ENCODE measurements around the gene FTCDNL1. TPM values are rescaled to one million over a fixed set of nuclear protein-coding genes. Genes with fewer than 3 reads are reported as not detected.

Gene FTCDNL1
- total RNA-seq, 1 donor from 2014 or later: 0.45 TPM

GRCh38 chr2:199784512-199784911 is 66.5 kb downstream of the FTCDNL1 start:
- H3K9me3 Mint-ChIP-seq (ENCODE audit: unreplicated experiment): peaks cover 5% of the 10 kb centered on the region
- no peaks in the 10 kb centered on the region for H3K4me1 ChIP-seq (ENCODE audit: insufficient read depth, low read length)
- DNase-seq (ENCODE audit: low read depth) (no peak), FAIRE-seq (no peak)
- H3K4me3 Mint-ChIP-seq (ENCODE audit: unreplicated experiment): no peak overlapping the region
- no peak for TF ChIP-seq EZH2 (IDR thresholded peaks at IDR 0.05; ENCODE audit: insufficient read depth, low read length)
- no peak for TF ChIP-seq CTCF (IDR thresholded peaks at IDR 0.05; ENCODE audit: insufficient read depth, low read depth, low read length)
- H3K4me2 ChIP-seq (ENCODE audit: low read length): no peak overlapping the region
- H3K36me3 ChIP-seq (ENCODE audit: insufficient read depth, low read length): no peaks in the 10 kb centered on the region
- no peak overlapping the region for H3K27ac ChIP-seq (ENCODE audit: low read depth, low read length)
- H2AFZ ChIP-seq (ENCODE audit: low read depth, low read length): no peak overlapping the region
- no peaks in the 10 kb centered on the region for H3K27me3 Mint-ChIP-seq (ENCODE audit: low read depth, unreplicated experiment)
- H3K4me3 ChIP-seq (ENCODE audit: insufficient read depth, low read depth, low read length): no peak overlapping the region
- H3K27ac Mint-ChIP-seq (ENCODE audit: unreplicated experiment): no peak overlapping the region
- no peaks in the 10 kb centered on the region for H4K20me1 ChIP-seq (ENCODE audit: insufficient read depth, low read length)
- no peaks in the 10 kb centered on the region for H3K4me1 Mint-ChIP-seq (ENCODE audit: low read depth, unreplicated experiment)
- peaks cover 2% of the 10 kb centered on the region for H3K27me3 ChIP-seq (ENCODE audit: insufficient read depth, low read length)
- H3K36me3 Mint-ChIP-seq (ENCODE audit: low read depth, unreplicated experiment): no peaks in the 10 kb centered on the region
- H3K9me3 ChIP-seq (ENCODE audit: insufficient read depth, low read depth, low read length): no peaks in the 10 kb centered on the region
- no peak overlapping the region for H3K9ac ChIP-seq (ENCODE audit: low read length)
- no peaks in the 10 kb centered on the region for H3K79me2 ChIP-seq (ENCODE audit: insufficient read depth, low read length)

GRCh38 chr2:199779589-199779988 is 71.4 kb downstream of the FTCDNL1 start:
- no peaks in the 10 kb centered on the region for H4K20me1 ChIP-seq (ENCODE audit: insufficient read depth, low read length)
- Mint-ChIP-seq H3K9me3 (ENCODE audit: unreplicated experiment) (peaks cover 5% of the 10 kb centered on the region), H3K27me3 (ENCODE audit: low read depth, unreplicated experiment) (peaks cover 4% of the 10 kb centered on the region), H3K27ac (ENCODE audit: unreplicated experiment) (no peak overlapping the region), H3K4me1 (ENCODE audit: low read depth, unreplicated experiment) (peaks cover 5% of the 10 kb centered on the region), H3K36me3 (ENCODE audit: low read depth, unreplicated experiment) (no peaks in the 10 kb centered on the region), H3K4me3 (ENCODE audit: unreplicated experiment) (no peak overlapping the region)
- no peaks in the 10 kb centered on the region for H3K36me3 ChIP-seq (ENCODE audit: insufficient read depth, low read length)
- H3K9ac ChIP-seq (ENCODE audit: low read length): no peak overlapping the region
- H3K4me2 ChIP-seq (ENCODE audit: low read length): no peak overlapping the region
- no peak overlapping the region for H3K27ac ChIP-seq (ENCODE audit: low read depth, low read length)
- no peak overlapping the region for H3K4me3 ChIP-seq (ENCODE audit: insufficient read depth, low read depth, low read length)
- no peaks in the 10 kb centered on the region for H3K9me3 ChIP-seq (ENCODE audit: insufficient read depth, low read depth, low read length)
- DNase-seq (ENCODE audit: low read depth) (no peak), FAIRE-seq (no peak)
- no peaks in the 10 kb centered on the region for H3K27me3 ChIP-seq (ENCODE audit: insufficient read depth, low read length)
- TF ChIP-seq EZH2 (IDR thresholded peaks at IDR 0.05; ENCODE audit: insufficient read depth, low read length) (no peak), CTCF (IDR thresholded peaks at IDR 0.05; ENCODE audit: insufficient read depth, low read depth, low read length) (no peak)
- no peaks in the 10 kb centered on the region for H3K79me2 ChIP-seq (ENCODE audit: insufficient read depth, low read length)
- no peaks in the 10 kb centered on the region for H3K4me1 ChIP-seq (ENCODE audit: insufficient read depth, low read length)
- no peak overlapping the region for H2AFZ ChIP-seq (ENCODE audit: low read depth, low read length)

GRCh38 chr2:199778655-199779054 is 72.3 kb downstream of the FTCDNL1 start:
- Histone ChIP-seq H3K27me3 (ENCODE audit: insufficient read depth, low read length) (no peaks in the 10 kb centered on the region), H3K79me2 (ENCODE audit: insufficient read depth, low read length) (no peaks in the 10 kb centered on the region), H3K4me1 (ENCODE audit: insufficient read depth, low read length) (no peaks in the 10 kb centered on the region), H2AFZ (ENCODE audit: low read depth, low read length) (no peak overlapping the region), H3K4me2 (ENCODE audit: low read length) (no peak overlapping the region), H4K20me1 (ENCODE audit: insufficient read depth, low read length) (no peaks in the 10 kb centered on the region), H3K36me3 (ENCODE audit: insufficient read depth, low read length) (no peaks in the 10 kb centered on the region), H3K9ac (ENCODE audit: low read length) (no peak overlapping the region), H3K27ac (ENCODE audit: low read depth, low read length) (no peak overlapping the region), H3K9me3 (ENCODE audit: insufficient read depth, low read depth, low read length) (no peaks in the 10 kb centered on the region), H3K4me3 (ENCODE audit: insufficient read depth, low read depth, low read length) (no peak overlapping the region)
- Mint-ChIP-seq H3K27ac (ENCODE audit: unreplicated experiment) (no peak overlapping the region), H3K36me3 (ENCODE audit: low read depth, unreplicated experiment) (no peaks in the 10 kb centered on the region), H3K4me3 (ENCODE audit: unreplicated experiment) (no peak overlapping the region), H3K27me3 (ENCODE audit: low read depth, unreplicated experiment) (peaks cover 4% of the 10 kb centered on the region), H3K9me3 (ENCODE audit: unreplicated experiment) (peaks cover 5% of the 10 kb centered on the region), H3K4me1 (ENCODE audit: low read depth, unreplicated experiment) (peaks cover 5% of the 10 kb centered on the region)
- no peak for FAIRE-seq
- no peak for DNase-seq (ENCODE audit: low read depth)
- TF ChIP-seq CTCF (IDR thresholded peaks at IDR 0.05; ENCODE audit: insufficient read depth, low read depth, low read length) (no peak), EZH2 (IDR thresholded peaks at IDR 0.05; ENCODE audit: insufficient read depth, low read length) (no peak)
